ENCODE data around the gene CHKA. TPM values are rescaled to one million over a fixed set of nuclear protein-coding genes. Genes with fewer than 3 reads are reported as not detected.

Gene CHKA
- total and polyA plus RNA-seq, 2 experiments from 2014 or later: 37.1 to 94.4 TPM

DNA sequence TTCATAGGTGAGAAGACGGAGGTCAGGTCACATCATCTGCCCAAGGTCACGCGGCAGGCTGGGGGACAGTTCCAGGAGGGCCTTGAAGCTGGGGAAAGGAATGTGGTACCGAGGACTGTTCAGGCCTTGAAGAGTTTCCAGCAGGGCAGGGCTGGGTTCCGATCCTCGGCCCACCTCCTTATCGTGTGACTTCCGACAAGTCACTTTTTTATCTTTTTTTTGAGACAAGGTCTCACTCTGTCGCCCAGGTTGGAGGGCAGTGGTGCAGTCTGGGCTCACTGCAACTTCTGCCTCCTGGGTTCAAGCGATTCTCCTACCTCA lies 90.1 kb downstream of the CHKA start:
- no peak; the same call in 1 of the 3 replicates for ATAC-seq
- H3K4me2 ChIP-seq: peak overlapping the region; percentile 93
- H2AFZ ChIP-seq: no peak overlapping the region
- H3K27ac ChIP-seq (ENCODE audit: low read depth): 0 out of 2 replicates have a peak overlapping the region, but pooled peaks have one; percentile 27
- no peak for TF ChIP-seq STAT1 (IDR thresholded peaks at IDR 0.05; ENCODE audit: unreplicated experiment)
- no peak for TF ChIP-seq POLR2AphosphoS5 (IDR thresholded peaks at IDR 0.05; ENCODE audit: low read depth)
- no peak for TF ChIP-seq EZH2phosphoT487 (IDR thresholded peaks at IDR 0.05; ENCODE audit: unreplicated experiment)
- TF ChIP-seq, protein P1, sequence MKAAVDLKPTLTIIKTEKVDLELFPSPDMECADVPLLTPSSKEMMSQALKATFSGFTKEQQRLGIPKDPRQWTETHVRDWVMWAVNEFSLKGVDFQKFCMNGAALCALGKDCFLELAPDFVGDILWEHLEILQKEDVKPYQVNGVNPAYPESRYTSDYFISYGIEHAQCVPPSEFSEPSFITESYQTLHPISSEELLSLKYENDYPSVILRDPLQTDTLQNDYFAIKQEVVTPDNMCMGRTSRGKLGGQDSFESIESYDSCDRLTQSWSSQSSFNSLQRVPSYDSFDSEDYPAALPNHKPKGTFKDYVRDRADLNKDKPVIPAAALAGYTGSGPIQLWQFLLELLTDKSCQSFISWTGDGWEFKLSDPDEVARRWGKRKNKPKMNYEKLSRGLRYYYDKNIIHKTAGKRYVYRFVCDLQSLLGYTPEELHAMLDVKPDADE (IDR thresholded peaks at IDR 0.05): no peak
- peaks cover 17% of the 10 kb centered on the region for H3K36me3 Mint-ChIP-seq (ENCODE audit: low read depth)
- DNase-seq (ENCODE audit: low spot score): no peak
- H3K27me3 ChIP-seq (ENCODE audit: insufficient read depth): no peaks in the 10 kb centered on the region
- no peaks in the 10 kb centered on the region for H4K20me1 ChIP-seq (replicated peaks; ENCODE audit: insufficient read depth)
- H3K27me3 Mint-ChIP-seq (ENCODE audit: insufficient read depth, low read depth, poor library complexity): peaks cover 22% of the 10 kb centered on the region
- peak overlapping the region; percentile 94 for H3K4me3 Mint-ChIP-seq
- peaks cover 16% of the 10 kb centered on the region for H3K4me1 Mint-ChIP-seq
- peaks cover 13% of the 10 kb centered on the region for H3K79me2 ChIP-seq (replicated peaks; ENCODE audit: insufficient read depth)
- no peaks in the 10 kb centered on the region for H3K9me3 Mint-ChIP-seq
- H3F3A ChIP-seq (replicated peaks; ENCODE audit: low read depth): no peaks in the 10 kb centered on the region
- H3K36me3 ChIP-seq (ENCODE audit: insufficient read depth): peaks cover 6% of the 10 kb centered on the region; the same call in 1 of the 2 replicates
- peaks cover 3% of the 10 kb centered on the region; the same call in 1 of the 2 replicates for H3K4me1 ChIP-seq (ENCODE audit: insufficient read depth)
- H3K27ac Mint-ChIP-seq: peak overlapping the region; percentile 93
- peak overlapping the region; percentile 71 for H3K4me3 ChIP-seq
- no peaks in the 10 kb centered on the region for H3K9me2 ChIP-seq (ENCODE audit: insufficient read depth)

DNA sequence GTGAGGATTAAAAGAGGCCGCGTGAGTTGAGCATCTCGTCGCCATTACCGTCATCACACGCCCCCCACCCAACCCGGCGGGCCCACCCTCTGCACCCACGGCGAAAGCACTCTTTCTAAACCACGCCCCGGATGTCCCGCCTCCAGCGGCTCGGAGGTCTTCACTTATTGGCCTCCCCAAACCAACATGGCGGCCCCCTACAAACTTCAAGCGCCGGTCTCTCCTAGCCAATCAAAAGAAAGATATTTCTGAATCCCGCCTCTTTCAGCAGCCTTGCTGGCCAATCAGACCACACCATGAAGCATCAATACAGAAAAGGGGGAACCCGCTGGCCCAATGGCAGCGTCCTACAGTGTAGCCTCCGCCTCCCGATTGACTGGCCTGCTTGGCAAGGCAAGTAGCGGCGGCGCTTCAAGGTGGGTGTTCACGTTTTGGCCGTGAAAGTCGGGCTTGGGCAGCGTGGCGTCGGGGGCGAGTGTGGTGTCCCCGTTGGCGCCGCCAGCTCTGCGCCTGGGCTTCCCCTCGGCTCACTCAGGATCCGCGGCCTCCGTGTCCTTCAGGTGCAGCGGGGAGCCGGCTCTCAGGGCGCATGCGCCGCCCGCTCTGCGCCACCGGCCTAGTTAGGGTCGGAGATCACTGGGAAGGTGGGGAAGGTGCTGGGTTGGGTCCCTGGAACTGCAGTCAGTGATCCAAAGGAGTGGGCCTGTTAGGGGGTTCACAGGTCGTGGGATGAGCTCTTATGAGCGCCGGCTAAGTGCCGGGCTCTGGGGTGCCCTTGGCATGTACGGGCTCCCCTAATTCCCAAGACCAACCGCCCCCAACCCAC lies 90.7 kb downstream of the CHKA start, which contains the start of gene NDUFS8:
TSS of gene NDUFS8 (plus strand) at position 364 of the 826 bp plus-strand sequence. CDS start 1,471 bp downstream, outside the sequence.
- Histone ChIP-seq H3K4me1 (ENCODE audit: insufficient read depth) (peaks cover 3% of the 10 kb centered on the region; the same call in 1 of the 2 replicates), H3K4me2 (peak within 1 kb of the TSS; percentile 93), H3K4me3 (peak within 1 kb of the TSS; percentile 71), H3K27ac (ENCODE audit: low read depth) (0 out of 2 replicates have a peak within 1 kb of the TSS, but pooled peaks have one; percentile 27), H3F3A (replicated peaks; ENCODE audit: low read depth) (no peaks in the 10 kb centered on the region), H3K27me3 (ENCODE audit: insufficient read depth) (no peaks in the 10 kb centered on the region), H3K79me2 (replicated peaks; ENCODE audit: insufficient read depth) (peaks cover 13% of the 10 kb centered on the region), H3K36me3 (ENCODE audit: insufficient read depth) (peaks cover 6% of the 10 kb centered on the region; the same call in 1 of the 2 replicates), H2AFZ (no peak within 1 kb of the TSS), H4K20me1 (replicated peaks; ENCODE audit: insufficient read depth) (no peaks in the 10 kb centered on the region), H3K9me2 (ENCODE audit: insufficient read depth) (no peaks in the 10 kb centered on the region)
- peaks cover 24% of the 10 kb centered on the region for H3K27me3 Mint-ChIP-seq (ENCODE audit: insufficient read depth, low read depth, poor library complexity)
- H3K27ac Mint-ChIP-seq: peak within 1 kb of the TSS; percentile 98
- peaks cover 18% of the 10 kb centered on the region for H3K36me3 Mint-ChIP-seq (ENCODE audit: low read depth)
- peak; percentile 99 for DNase-seq (ENCODE audit: low spot score)
- ATAC-seq: peak; percentile 94
- peak within 1 kb of the TSS; percentile 94 for H3K4me3 Mint-ChIP-seq
- H3K4me1 Mint-ChIP-seq: peaks cover 16% of the 10 kb centered on the region
- H3K9me3 Mint-ChIP-seq: no peaks in the 10 kb centered on the region
- TF ChIP-seq ZNF331 (CRISPR knock-in tag; IDR thresholded peaks at IDR 0.05; ENCODE audit: low read depth): no peak
- TF ChIP-seq POLR2AphosphoS5 (IDR thresholded peaks at IDR 0.05; ENCODE audit: low read depth): peak; percentile 93
- no peak; the same call in 1 of the 2 replicates for TF ChIP-seq CREB1 (CRISPR knock-in tag; IDR thresholded peaks at IDR 0.05; ENCODE audit: low read depth)
- no peak for TF ChIP-seq EZH2 (IDR thresholded peaks at IDR 0.05; ENCODE audit: low read depth, unreplicated experiment)
- TF ChIP-seq ZNF114 (CRISPR knock-in tag; IDR thresholded peaks at IDR 0.05): no peak
- TF ChIP-seq, protein P1 (IDR thresholded peaks at IDR 0.05): peak; percentile 23; the same call in 1 of the 2 replicates
- no peak for TF ChIP-seq STAT1 (IDR thresholded peaks at IDR 0.05; ENCODE audit: unreplicated experiment)
- no peak for TF ChIP-seq NANOG (IDR thresholded peaks at IDR 0.05; ENCODE audit: borderline replicate concordance)
- TF ChIP-seq EZH2phosphoT487 (IDR thresholded peaks at IDR 0.05; ENCODE audit: unreplicated experiment): no peak
- TF ChIP-seq JUNB (IDR thresholded peaks at IDR 0.05; ENCODE audit: unreplicated experiment): no peak
- TF ChIP-seq, protein P2, sequence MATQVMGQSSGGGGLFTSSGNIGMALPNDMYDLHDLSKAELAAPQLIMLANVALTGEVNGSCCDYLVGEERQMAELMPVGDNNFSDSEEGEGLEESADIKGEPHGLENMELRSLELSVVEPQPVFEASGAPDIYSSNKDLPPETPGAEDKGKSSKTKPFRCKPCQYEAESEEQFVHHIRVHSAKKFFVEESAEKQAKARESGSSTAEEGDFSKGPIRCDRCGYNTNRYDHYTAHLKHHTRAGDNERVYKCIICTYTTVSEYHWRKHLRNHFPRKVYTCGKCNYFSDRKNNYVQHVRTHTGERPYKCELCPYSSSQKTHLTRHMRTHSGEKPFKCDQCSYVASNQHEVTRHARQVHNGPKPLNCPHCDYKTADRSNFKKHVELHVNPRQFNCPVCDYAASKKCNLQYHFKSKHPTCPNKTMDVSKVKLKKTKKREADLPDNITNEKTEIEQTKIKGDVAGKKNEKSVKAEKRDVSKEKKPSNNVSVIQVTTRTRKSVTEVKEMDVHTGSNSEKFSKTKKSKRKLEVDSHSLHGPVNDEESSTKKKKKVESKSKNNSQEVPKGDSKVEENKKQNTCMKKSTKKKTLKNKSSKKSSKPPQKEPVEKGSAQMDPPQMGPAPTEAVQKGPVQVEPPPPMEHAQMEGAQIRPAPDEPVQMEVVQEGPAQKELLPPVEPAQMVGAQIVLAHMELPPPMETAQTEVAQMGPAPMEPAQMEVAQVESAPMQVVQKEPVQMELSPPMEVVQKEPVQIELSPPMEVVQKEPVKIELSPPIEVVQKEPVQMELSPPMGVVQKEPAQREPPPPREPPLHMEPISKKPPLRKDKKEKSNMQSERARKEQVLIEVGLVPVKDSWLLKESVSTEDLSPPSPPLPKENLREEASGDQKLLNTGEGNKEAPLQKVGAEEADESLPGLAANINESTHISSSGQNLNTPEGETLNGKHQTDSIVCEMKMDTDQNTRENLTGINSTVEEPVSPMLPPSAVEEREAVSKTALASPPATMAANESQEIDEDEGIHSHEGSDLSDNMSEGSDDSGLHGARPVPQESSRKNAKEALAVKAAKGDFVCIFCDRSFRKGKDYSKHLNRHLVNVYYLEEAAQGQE (IDR thresholded peaks at IDR 0.05; ENCODE audit: unreplicated experiment): no peak
